AG10803 (cell line): ENCODE measurements around the gene SUGP2.

ENCODE experiments used
- DNase-seq: peaks from one replicate; pipeline ENCODE4 v3.0.0; 2010; ENCODE audit warnings: low read depth
- H3K4me3 ChIP-seq: 2 replicates; pipeline ENCODE4 v1.5.1; 2011; ENCODE audit warnings: mild to moderate bottlenecking, low read length, control low read depth
- CTCF ChIP-seq: conservative IDR thresholded peaks from 2 replicates; pipeline ENCODE4 v1.5.1; 2011; ENCODE audit warnings: mild to moderate bottlenecking, low read length, control low read depth, inconsistent platforms

SUGP2 gene

GRCh38 chr19:19021115-19021514 lies 12.2 kb downstream of the SUGP2 start:
- DNase-seq = peak; percentile 61
- TF ChIP-seq CTCF = no peak
- no peak overlapping the region for H3K4me3 ChIP-seq

GRCh38 chr19:19010551-19010950 lies 22.8 kb downstream of the SUGP2 start:
- no peak overlapping the region for H3K4me3 ChIP-seq
- no peak for DNase-seq
- TF ChIP-seq CTCF = no peak

GRCh38 chr19:19009951-19010350 lies 23.4 kb downstream of the SUGP2 start:
- DNase-seq = no peak
- no peak for TF ChIP-seq CTCF

GRCh38 chr19:19006213-19006612 lies 27.1 kb downstream of the SUGP2 start:
- H3K4me3 ChIP-seq = no peak overlapping the region
- TF ChIP-seq CTCF = no peak
- DNase-seq = peak; percentile 22

More at GRCh38 chr19:19009951-19010350, 23.4 kb downstream of the SUGP2 start:
- no peak overlapping the region for H3K4me3 ChIP-seq

- TF ChIP-seq CTCF = no peak
Measured at GRCh38 chr19:19004144-19004543, 29.2 kb downstream of the SUGP2 start.

GRCh38 chr19:18999896-19000620 lies 33.3 kb downstream of the SUGP2 start:
- peak; percentile 11 for DNase-seq
- 0 out of 2 replicates have a peak, but pooled peaks have one; percentile 9 for TF ChIP-seq CTCF
- no peak overlapping the region for H3K4me3 ChIP-seq

More at GRCh38 chr19:19004144-19004543, 29.2 kb downstream of the SUGP2 start:
- no peak for DNase-seq
- no peak overlapping the region for H3K4me3 ChIP-seq

GRCh38 chr19:18999016-18999758 lies 34.1 kb downstream of the SUGP2 start:
- no peak for DNase-seq
- TF ChIP-seq CTCF = no peak
- no peak overlapping the region for H3K4me3 ChIP-seq
